PC-9 (cell line): ENCODE data around the gene UHRF2. TPM values are rescaled to one million over a fixed set of nuclear protein-coding genes. Genes with fewer than 3 reads are reported as not detected.

ENCODE experiments used
- BruUV-seq: library from RNA; stranded (reverse); fragments of 400-500 nt; replicated peaks from 2 replicates; lab custom pipeline; 2021; lab: Mats Ljungman, UMichigan
- CTCF ChIA-PET: fragments of 300-600 bp; sonication (Branson Sonifier 250); formaldehyde crosslinking; loops from one replicate; lab custom pipeline; 2022; ENCODE audit warnings: antibody characterized with exemption; lab: Charles Lee
- POLR2A ChIA-PET: fragments of 300-600 bp; sonication (Branson Sonifier 250); formaldehyde crosslinking; loops from one replicate; lab custom pipeline; 2022; ENCODE audit warnings: antibody characterized with exemption; ENCODE audit not compliant: unreplicated experiment; lab: Charles Lee
- DNase-seq, 2 experiments: peaks; one replicate each; pipeline versions ENCODE4 v3.0.0 to v3.0.0-alpha.2; 2015 to 2022; ENCODE audit warnings: mixed read lengths in 1 of 2
- H2AFZ ChIP-seq: fragments of 200-600 bp; sonication (generic); 2 replicates; pipeline ENCODE4 v1.8.1; 2017; ENCODE audit warnings: antibody characterized with exemption
- H3F3A ChIP-seq: fragments of 200-600 bp; sonication (generic); 2 replicates; pipeline ENCODE4 v1.8.1; 2017; ENCODE audit warnings: antibody characterized with exemption, mild to moderate bottlenecking, low read depth; ENCODE audit not compliant: insufficient read depth
- H3K27ac ChIP-seq: fragments of 200-600 bp; sonication (generic); 2 replicates; pipeline ENCODE4 v1.6.1; 2016; ENCODE audit warnings: mixed run types
- H3K27me3 ChIP-seq: fragments of 200-600 bp; sonication (generic); 2 replicates; pipeline ENCODE4 v1.6.1; 2016; ENCODE audit warnings: low read depth, mixed run types; ENCODE audit not compliant: insufficient read depth
- H3K36me3 ChIP-seq: fragments of 200-600 bp; sonication (generic); 2 replicates; pipeline ENCODE4 v1.6.1; 2016; ENCODE audit warnings: low read depth, mixed run types
- H3K4me1 ChIP-seq: fragments of 200-600 bp; sonication (generic); replicated peaks from 2 replicates; pipeline ENCODE4 v1.6.1; 2016; ENCODE audit warnings: mixed run types; ENCODE audit not compliant: insufficient read depth
- H3K4me2 ChIP-seq: fragments of 200-600 bp; sonication (generic); 2 replicates; pipeline ENCODE4 v1.6.1; 2017; ENCODE audit warnings: mixed run types
- H3K4me3 ChIP-seq: fragments of 200-600 bp; sonication (generic); 2 replicates; pipeline ENCODE4 v1.6.1; 2016; ENCODE audit warnings: mixed run types
- H3K79me2 ChIP-seq: fragments of 200-600 bp; sonication (generic); 2 replicates; pipeline ENCODE4 v1.6.1; 2017; ENCODE audit warnings: low read depth, mixed run types
- H3K9me2 ChIP-seq: fragments of 200-600 bp; sonication (generic); 2 replicates; pipeline ENCODE4 v1.8.1; 2017; ENCODE audit warnings: mild to moderate bottlenecking; ENCODE audit not compliant: insufficient read depth
- H3K9me3 ChIP-seq: fragments of 200-600 bp; sonication (generic); 2 replicates; pipeline ENCODE4 v1.8.1; 2016; ENCODE audit warnings: low read depth; ENCODE audit not compliant: insufficient read depth
- H4K20me1 ChIP-seq: fragments of 200-600 bp; sonication (generic); 2 replicates; pipeline ENCODE4 v1.8.1; 2017; ENCODE audit not compliant: insufficient read depth
- EZH2 ChIP-seq: fragments of 200-600 bp; sonication (generic); IDR thresholded peaks from 2 replicates; pipeline ENCODE4 v1.8.0; 2017; ENCODE audit warnings: antibody characterized with exemption, low read depth
- intact Hi-C: fragments of 100-400 bp; cut with micrococcal nuclease; formaldehyde crosslinking; loops from one replicate; pipeline ENCODE4 v1.10.0; 2022; ENCODE audit not compliant: unreplicated experiment
- total RNA-seq: library from RNA; stranded (reverse); gene quantifications from 2 replicates; pipeline ENCODE4 v1.2.3, GENCODE V29; 2021
- TF ChIP-seq, protein P1 (sequence below): fragments of 200-600 bp; sonication (generic); conservative IDR thresholded peaks from 2 replicates; pipeline ENCODE4 v1.6.1; 2017; ENCODE audit warnings: mixed run types, antibody characterized with exemption, mild to moderate bottlenecking, moderate library complexity

UHRF2 gene
- total RNA-seq, 1 experiment from 2014 or later: 40.9 TPM

DNA sequence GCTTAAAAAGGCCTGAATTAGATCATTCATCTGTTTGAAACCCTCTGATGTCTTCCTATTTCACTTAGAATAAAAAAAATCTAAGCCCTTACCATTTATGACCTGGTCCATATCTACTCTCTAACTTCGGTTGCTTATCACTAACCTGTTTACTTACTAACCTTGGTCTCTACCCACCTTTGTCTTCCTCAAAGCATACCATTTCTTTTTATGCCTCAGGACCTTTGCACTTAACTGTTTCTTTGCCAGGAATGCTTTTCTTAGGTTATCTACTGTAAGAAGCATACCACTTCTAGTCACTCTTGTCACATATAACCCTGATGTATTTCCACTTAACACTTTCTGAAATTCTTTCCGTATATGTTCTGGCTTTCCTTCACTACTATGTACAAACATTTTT, 67.0 kb downstream of the UHRF2 start:
- no peak for DNase-seq
- Histone ChIP-seq H3F3A (no peaks in the 10 kb centered on the region), H3K4me2 (no peak overlapping the region), H3K27me3 (no peaks in the 10 kb centered on the region), H3K79me2 (no peaks in the 10 kb centered on the region), H3K4me3 (no peak overlapping the region), H3K36me3 (no peaks in the 10 kb centered on the region), H3K9me3 (no peaks in the 10 kb centered on the region), H3K27ac (no peak overlapping the region), H3K4me1 (no peaks in the 10 kb centered on the region), H2AFZ (no peak overlapping the region), H4K20me1 (no peaks in the 10 kb centered on the region), H3K9me2 (no peaks in the 10 kb centered on the region)
- intact Hi-C loops: no loop called here
- TF ChIP-seq EZH2: no peak
- TF ChIP-seq, protein P1, sequence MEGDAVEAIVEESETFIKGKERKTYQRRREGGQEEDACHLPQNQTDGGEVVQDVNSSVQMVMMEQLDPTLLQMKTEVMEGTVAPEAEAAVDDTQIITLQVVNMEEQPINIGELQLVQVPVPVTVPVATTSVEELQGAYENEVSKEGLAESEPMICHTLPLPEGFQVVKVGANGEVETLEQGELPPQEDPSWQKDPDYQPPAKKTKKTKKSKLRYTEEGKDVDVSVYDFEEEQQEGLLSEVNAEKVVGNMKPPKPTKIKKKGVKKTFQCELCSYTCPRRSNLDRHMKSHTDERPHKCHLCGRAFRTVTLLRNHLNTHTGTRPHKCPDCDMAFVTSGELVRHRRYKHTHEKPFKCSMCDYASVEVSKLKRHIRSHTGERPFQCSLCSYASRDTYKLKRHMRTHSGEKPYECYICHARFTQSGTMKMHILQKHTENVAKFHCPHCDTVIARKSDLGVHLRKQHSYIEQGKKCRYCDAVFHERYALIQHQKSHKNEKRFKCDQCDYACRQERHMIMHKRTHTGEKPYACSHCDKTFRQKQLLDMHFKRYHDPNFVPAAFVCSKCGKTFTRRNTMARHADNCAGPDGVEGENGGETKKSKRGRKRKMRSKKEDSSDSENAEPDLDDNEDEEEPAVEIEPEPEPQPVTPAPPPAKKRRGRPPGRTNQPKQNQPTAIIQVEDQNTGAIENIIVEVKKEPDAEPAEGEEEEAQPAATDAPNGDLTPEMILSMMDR: no peak
- ChIA-PET POLR2A (no interaction called here), CTCF (no interaction called here)
- BruUV-seq: no TSS peak

DNA sequence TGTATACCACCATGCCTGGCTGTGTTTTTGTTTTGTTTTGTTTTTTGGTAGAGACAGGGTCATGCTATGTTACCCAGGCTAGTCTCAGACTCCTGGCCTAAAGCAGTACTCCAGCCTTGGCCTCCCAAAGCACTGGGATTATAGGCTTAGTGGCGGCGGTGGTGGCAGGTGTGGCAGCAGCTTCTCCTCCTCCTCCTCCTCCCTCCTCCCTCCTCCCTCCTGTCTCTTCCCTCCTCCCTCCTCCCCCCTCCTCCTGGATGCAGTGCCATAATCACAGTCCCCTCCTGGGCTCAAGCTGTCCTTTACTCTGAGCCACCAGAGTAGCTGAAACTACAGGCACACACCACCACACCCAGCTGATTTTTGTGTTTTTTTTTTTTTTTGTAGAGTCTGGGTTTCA, 71.2 kb downstream of the UHRF2 start:
- Histone ChIP-seq H2AFZ (no peak overlapping the region), H3K4me3 (no peak overlapping the region), H3K36me3 (0 out of 2 replicates have a peak, but pooled peaks cover 4% of the 10 kb centered on the region), H3K4me1 (no peaks in the 10 kb centered on the region), H3K9me3 (no peaks in the 10 kb centered on the region), H3K27ac (no peak overlapping the region), H4K20me1 (no peaks in the 10 kb centered on the region), H3F3A (no peaks in the 10 kb centered on the region), H3K9me2 (no peaks in the 10 kb centered on the region), H3K27me3 (no peaks in the 10 kb centered on the region), H3K79me2 (no peaks in the 10 kb centered on the region), H3K4me2 (no peak overlapping the region)
- ChIA-PET CTCF (no interaction called here), POLR2A (interaction anchor here (0.9 kb wide), 1 partner anchor 13 kb away, joined by 8 read pairs; no protein-coding TSS in a partner anchor)
- intact Hi-C loops: no loop called here
- DNase-seq: no peak
- no peak for TF ChIP-seq EZH2
- TF ChIP-seq, protein P1: no peak
- BruUV-seq: no TSS peak

DNA sequence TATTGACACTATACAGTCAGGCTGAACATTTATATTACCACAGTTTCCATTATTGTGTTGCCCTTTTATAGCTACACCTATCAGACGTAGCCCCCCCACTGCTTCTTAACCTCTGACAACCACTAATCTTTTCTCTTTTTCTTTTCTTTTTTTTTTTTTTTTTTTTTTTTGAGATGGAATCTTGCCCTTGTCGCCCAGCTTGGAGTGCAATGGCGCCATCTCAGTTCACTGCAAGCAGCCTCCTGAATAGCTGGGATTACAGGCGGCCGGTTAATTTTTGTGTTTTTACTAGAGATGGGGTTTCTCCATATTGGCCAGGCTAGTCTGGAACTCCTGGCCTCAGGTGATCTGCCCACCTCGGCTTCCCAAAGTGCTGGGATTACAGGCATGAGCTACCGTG, 75.4 kb downstream of the UHRF2 start:
- H2AFZ ChIP-seq: no peak overlapping the region
- ChIA-PET POLR2A (no interaction called here), CTCF (no interaction called here)
- intact Hi-C loops: no loop called here
- H3K36me3 ChIP-seq: peaks cover 4% of the 10 kb centered on the region; the same call in 1 of the 2 replicates
- H3K4me3 ChIP-seq: no peak overlapping the region
- no peaks in the 10 kb centered on the region for H4K20me1 ChIP-seq
- TF ChIP-seq, protein P1: no peak
- TF ChIP-seq EZH2: no peak
- H3K79me2 ChIP-seq: no peaks in the 10 kb centered on the region
- no peaks in the 10 kb centered on the region for H3K9me3 ChIP-seq
- no peak overlapping the region for H3K4me2 ChIP-seq
- no peaks in the 10 kb centered on the region for H3K27me3 ChIP-seq
- H3K27ac ChIP-seq: no peak overlapping the region
- no peak for DNase-seq
- H3K4me1 ChIP-seq: no peaks in the 10 kb centered on the region
- no peaks in the 10 kb centered on the region for H3F3A ChIP-seq
- BruUV-seq: no TSS peak
- no peaks in the 10 kb centered on the region for H3K9me2 ChIP-seq
